ENCODE results near the gene SAA2. TPM values are rescaled to one million over a fixed set of nuclear protein-coding genes. Genes with fewer than 3 reads are reported as not detected.
A peak's percentile ranks its signal among the peaks of the same experiment; 100 is the strongest.

Gene SAA2
- total RNA-seq, 1 experiment from 2014 or later: not detected

- Histone ChIP-seq H3K79me1 (ENCODE audit: insufficient read depth, low read depth, low read length, poor library complexity, severe bottlenecking) (no peaks in the 10 kb centered on the region), H3K27ac (ENCODE audit: insufficient read length, low read depth, low read length) (no peak overlapping the region), H2AFZ (ENCODE audit: low read length) (no peak overlapping the region), H3K9me3 (ENCODE audit: control insufficient read depth, low read depth, low read length) (no peaks in the 10 kb centered on the region), H3T11ph (ENCODE audit: low read length) (no peak overlapping the region), H3K4ac (ENCODE audit: low read depth, low read length) (no peak overlapping the region), H2BK120ac (ENCODE audit: low read depth, low read length, poor library complexity, severe bottlenecking) (no peak overlapping the region), H2BK20ac (ENCODE audit: low read depth, low read length, poor library complexity, severe bottlenecking) (no peak overlapping the region), H3K79me2 (ENCODE audit: insufficient read depth, low read length) (no peaks in the 10 kb centered on the region), H2BK5ac (ENCODE audit: insufficient read length, low read length) (no peak overlapping the region), H3K23me2 (ENCODE audit: insufficient read length, low read depth, low read length, poor library complexity, severe bottlenecking) (no peaks in the 10 kb centered on the region), H3K56ac (ENCODE audit: insufficient read length, low read depth, low read length) (no peak overlapping the region), H3K14ac (ENCODE audit: insufficient read depth, low read length) (no peak overlapping the region), H4K20me1 (ENCODE audit: control insufficient read depth, insufficient read depth, insufficient read length) (no peaks in the 10 kb centered on the region), H4K8ac (replicated peaks; ENCODE audit: insufficient read length, low read depth, low read length) (no peak overlapping the region), H2BK12ac (ENCODE audit: insufficient read length, low read depth, low read length) (no peak overlapping the region), H3K23ac (ENCODE audit: insufficient read length, low read depth, low read length) (no peak overlapping the region), H3K4me2 (ENCODE audit: insufficient read depth, insufficient read length, low read length) (no peak overlapping the region), H3K18ac (ENCODE audit: insufficient read length, low read depth, low read length) (no peak overlapping the region), H3K27me3 (ENCODE audit: insufficient read depth, low read length) (no peaks in the 10 kb centered on the region), H3K9ac (ENCODE audit: extremely low read depth, insufficient read length, low read length) (no peak overlapping the region), H2AK5ac (ENCODE audit: insufficient read length, low read length) (no peak overlapping the region), H3K4me1 (ENCODE audit: insufficient read depth, low read length) (no peaks in the 10 kb centered on the region), H2BK15ac (ENCODE audit: low read depth, low read length) (no peak overlapping the region), H4K5ac (ENCODE audit: insufficient read length, low read depth, low read length) (no peak overlapping the region), H4K91ac (ENCODE audit: insufficient read length, low read depth, low read length) (no peak overlapping the region)
- no peaks in the 10 kb centered on the region for H3K9me3 Mint-ChIP-seq
- no peak for DNase-seq
- H3K4me1 Mint-ChIP-seq: peaks cover 2 to 7% of the 10 kb centered on the region in 2 experiments
- peak overlapping the region in 1 of 3 experiments; percentile 28; a peak in 1 of 7 replicates for H3K27ac Mint-ChIP-seq
- H3K4me3 Mint-ChIP-seq: no peak overlapping the region
- no peaks in the 10 kb centered on the region; the same call in 1 of the 2 replicates for H3K27me3 Mint-ChIP-seq (ENCODE audit: low read depth)
- no peak for TF ChIP-seq CTCF (conservative IDR thresholded peaks at IDR 0.05)
- H3K36me3 Mint-ChIP-seq (ENCODE audit: insufficient read depth in 1 of 3, low read depth in 3 of 3): no peaks in the 10 kb centered on the region; a peak in 1 of 7 replicates
- no CpG with 5 or more reads among the region's 1 CpG for WGBS (ENCODE audit: extremely low coverage, insufficient read length, low lambda C conversion rate)
Observed at GRCh38 chr11:18264677-18265555, 16.4 kb upstream of the SAA2 start.

Measured in H9 (cell line).